A204.1 (cell line): ENCODE results near the gene IZUMO3.
"Not testable (repeated sequence)": the region's sequence is repeated elsewhere in the genome, so short reads cannot be mapped to it uniquely, and the experiment has no call there.

Experiments
- FAIRE-seq: peaks from 2 replicates; lab custom pipeline; 2012; peaks lifted over from hg19 to GRCh38; lab: Jason Lieb, UNC

The IZUMO3 gene

GRCh38 chr9:24545847-24546522, at the start of gene IZUMO3:
TSS of gene IZUMO3 (minus strand) at chr9:24545897. CDS start at chr9:24545649, 248 bp downstream.
- no peak for FAIRE-seq

- no peak for FAIRE-seq
These were observed 48.6 kb upstream of the IZUMO3 start for GRCh38 chr9:24594234-24594850.

- no peak for FAIRE-seq
These were observed 44.7 kb upstream of the IZUMO3 start for GRCh38 chr9:24590432-24590831.

GRCh38 chr9:24587883-24588282, 42.2 kb upstream of the IZUMO3 start:
- no peak for FAIRE-seq

GRCh38 chr9:24582146-24583126, 36.7 kb upstream of the IZUMO3 start:
- no peak for FAIRE-seq

- FAIRE-seq = not testable (repeated sequence)
These were observed 34.3 kb upstream of the IZUMO3 start for GRCh38 chr9:24580005-24580404.

GRCh38 chr9:24572406-24572805, 26.7 kb upstream of the IZUMO3 start:
- FAIRE-seq = no peak

GRCh38 chr9:24561957-24562356, 16.3 kb upstream of the IZUMO3 start:
- FAIRE-seq = no peak

- no peak for FAIRE-seq
These were observed 7.5 kb upstream of the IZUMO3 start for GRCh38 chr9:24553183-24553552.

- no peak for FAIRE-seq
These were observed 7.0 kb upstream of the IZUMO3 start for GRCh38 chr9:24552526-24553182.

GRCh38 chr9:24545285-24545684, 412 bp downstream of the IZUMO3 start:
- FAIRE-seq = no peak

- no peak for FAIRE-seq
These were observed 27.2 kb downstream of the IZUMO3 start for GRCh38 chr9:24518545-24518944.

- no peak for FAIRE-seq
These were observed 29.2 kb downstream of the IZUMO3 start for GRCh38 chr9:24516463-24516862.

- FAIRE-seq = no peak
These were observed 35.8 kb downstream of the IZUMO3 start for GRCh38 chr9:24509850-24510249.

- FAIRE-seq = no peak
These were observed 41.2 kb downstream of the IZUMO3 start for GRCh38 chr9:24504521-24504920.

GRCh38 chr9:24502206-24502937, 43.3 kb downstream of the IZUMO3 start:
- FAIRE-seq = no peak

GRCh38 chr9:24500761-24501160, 44.9 kb downstream of the IZUMO3 start:
- FAIRE-seq = no peak

GRCh38 chr9:24498632-24499031, 47.1 kb downstream of the IZUMO3 start:
- FAIRE-seq = no peak

- no peak for FAIRE-seq
These were observed 48.0 kb downstream of the IZUMO3 start for GRCh38 chr9:24497671-24498070.
